Retinal pigment epithelial cell (primary cell): ENCODE measurements around the gene PAX8.

ENCODE experiments used
- DNase-seq: peaks from one replicate; pipeline ENCODE4 v3.0.0-alpha.2; 2010; ENCODE audit warnings: low read depth
- H3K4me3 ChIP-seq: 2 replicates; pipeline ENCODE4 v1.5.1; 2011; ENCODE audit warnings: mild to moderate bottlenecking, low read length, control low read depth, moderate library complexity
- CTCF ChIP-seq: conservative IDR thresholded peaks from 2 replicates; pipeline ENCODE4 v1.5.1; 2011; ENCODE audit warnings: low read depth, low read length, control low read depth, inconsistent platforms

Gene PAX8

GRCh38 chr2:113198048-113198789 lies 80.5 kb downstream of the PAX8 start:
- TF ChIP-seq CTCF: no peak
- DNase-seq: no peak
- peak overlapping the region; percentile 65 for H3K4me3 ChIP-seq

- no peak for DNase-seq
- no peak overlapping the region for H3K4me3 ChIP-seq
- no peak for TF ChIP-seq CTCF
Measured at GRCh38 chr2:113197347-113198047, 81.2 kb downstream of the PAX8 start.

GRCh38 chr2:113196839-113197238 lies 81.9 kb downstream of the PAX8 start:
- TF ChIP-seq CTCF: no peak
- H3K4me3 ChIP-seq: no peak overlapping the region
- no peak for DNase-seq

- no peak overlapping the region for H3K4me3 ChIP-seq
- TF ChIP-seq CTCF: no peak
- DNase-seq: no peak
Measured at GRCh38 chr2:113195923-113196501, 82.7 kb downstream of the PAX8 start.

GRCh38 chr2:113192459-113193100 lies 86.1 kb downstream of the PAX8 start:
- no peak overlapping the region for H3K4me3 ChIP-seq
- peak; percentile 30 for TF ChIP-seq CTCF
- DNase-seq: no peak

GRCh38 chr2:113190871-113191270 lies 87.8 kb downstream of the PAX8 start:
- no peak for TF ChIP-seq CTCF
- no peak for DNase-seq
- no peak overlapping the region for H3K4me3 ChIP-seq
